Brain microvascular endothelial cell (primary cell): ENCODE data around the gene PGK1.
A peak's percentile ranks its signal among the peaks of the same experiment; 100 is the strongest.
"Not testable (repeated sequence)": the region's sequence is repeated elsewhere in the genome, so short reads cannot be mapped to it uniquely, and the experiment has no call there.

Experiments
- DNase-seq: peaks from one replicate; pipeline ENCODE4 v3.0.0-alpha.2; 2020
- H3K27ac ChIP-seq: fragments of 250-450 bp; sonication (Bioruptor Pico); 2 replicates; pipeline ENCODE4 v1.5.1; 2020; ENCODE audit warnings: mild to moderate bottlenecking, moderate library complexity
- H3K27me3 ChIP-seq: fragments of 250-450 bp; sonication (Bioruptor Pico); replicated peaks from 2 replicates; pipeline ENCODE4 v1.5.1; 2020; ENCODE audit warnings: mild to moderate bottlenecking
- H3K36me3 ChIP-seq: fragments of 250-450 bp; sonication (Bioruptor Pico); replicated peaks from 2 replicates; pipeline ENCODE4 v1.5.1; 2020; ENCODE audit warnings: mild to moderate bottlenecking
- H3K4me3 ChIP-seq: 2 replicates; pipeline ENCODE4 v1.5.1; 2011; ENCODE audit warnings: low read depth, mild to moderate bottlenecking, control low read depth, low read length, moderate library complexity
- CTCF ChIP-seq: IDR thresholded peaks from 2 replicates; pipeline ENCODE4 v1.5.1; 2011; ENCODE audit warnings: low read depth, mild to moderate bottlenecking, moderate library complexity, low read length, control low read depth, inconsistent platforms; ENCODE audit errors: missing control alignments
- in situ Hi-C: cut with HindIII; loops from 2 replicates; pipeline ENCODE4 v1.10.0; 2017; ENCODE audit warnings: low sequenced_read_pairs, low pct_ligation_motif_present

The PGK1 gene

GRCh38 chrX:78131117-78131516, 27.1 kb downstream of the PGK1 start:
- no peaks in the 10 kb centered on the region for H3K27me3 ChIP-seq
- no peak overlapping the region for H3K4me3 ChIP-seq
- in situ Hi-C loops, result no loop called here
- no peak for TF ChIP-seq CTCF
- no peak overlapping the region for H3K27ac ChIP-seq
- no peak for DNase-seq
- peaks cover 5% of the 10 kb centered on the region for H3K36me3 ChIP-seq

GRCh38 chrX:78133238-78133960, 29.4 kb downstream of the PGK1 start:
- TF ChIP-seq CTCF, result no peak
- in situ Hi-C loops, result no loop called here
- Histone ChIP-seq H3K4me3 (no peak overlapping the region), H3K27me3 (no peaks in the 10 kb centered on the region), H3K36me3 (peaks cover 2% of the 10 kb centered on the region), H3K27ac (no peak overlapping the region)
- DNase-seq, result no peak

GRCh38 chrX:78139160-78140123, 35.4 kb downstream of the PGK1 start, which contains the start of gene TAF9B:
TAF9B (minus strand) TSS chrX:78139650; CDS start chrX:78139611, 39 bp downstream.
- H3K27ac ChIP-seq, result peak within 1 kb of the TSS; percentile 85
- in situ Hi-C loops, result no loop called here

GRCh38 chrX:78140206-78140605, 36.2 kb downstream of the PGK1 start:
- in situ Hi-C loops, result no loop called here
- no peak for DNase-seq
- Histone ChIP-seq H3K36me3 (no peaks in the 10 kb centered on the region), H3K27ac (no peak overlapping the region), H3K4me3 (no peak overlapping the region), H3K27me3 (no peaks in the 10 kb centered on the region)
- no peak for TF ChIP-seq CTCF

More at GRCh38 chrX:78139160-78140123, 35.4 kb downstream of the PGK1 start, which contains the start of gene TAF9B:
- H3K27me3 ChIP-seq, result no peaks in the 10 kb centered on the region
- H3K4me3 ChIP-seq, result peak within 1 kb of the TSS; percentile 85
- DNase-seq, result peak; percentile 75
- no peak for TF ChIP-seq CTCF
- H3K36me3 ChIP-seq, result no peaks in the 10 kb centered on the region

GRCh38 chrX:78147002-78147540, 43.0 kb downstream of the PGK1 start:
- DNase-seq, H3K27me3 ChIP-seq, H3K27ac ChIP-seq, H3K36me3 ChIP-seq, H3K4me3 ChIP-seq, in situ Hi-C loops: not testable (repeated sequence)

GRCh38 chrX:78157373-78157772, 53.3 kb downstream of the PGK1 start:
- H3K27me3 ChIP-seq, H3K27ac ChIP-seq, in situ Hi-C loops, H3K36me3 ChIP-seq, DNase-seq, H3K4me3 ChIP-seq: not testable (repeated sequence)

GRCh38 chrX:78157846-78158245, 53.8 kb downstream of the PGK1 start:
- DNase-seq, H3K36me3 ChIP-seq, H3K27ac ChIP-seq, H3K27me3 ChIP-seq, in situ Hi-C loops, H3K4me3 ChIP-seq: not testable (repeated sequence)

GRCh38 chrX:78160711-78161110, 56.7 kb downstream of the PGK1 start:
- H3K36me3 ChIP-seq, in situ Hi-C loops, H3K27me3 ChIP-seq, H3K4me3 ChIP-seq, H3K27ac ChIP-seq, DNase-seq: not testable (repeated sequence)

- H3K4me3 ChIP-seq, H3K36me3 ChIP-seq, H3K27me3 ChIP-seq, H3K27ac ChIP-seq, DNase-seq, in situ Hi-C loops: not testable (repeated sequence)
Observed at GRCh38 chrX:78163175-78163574, 59.1 kb downstream of the PGK1 start.
